ENCODE measurements around the gene STARD7.

- no peak for TF ChIP-seq IRF5 (IDR thresholded peaks at IDR 0.05; ENCODE audit: borderline replicate concordance)
- TF ChIP-seq POLR2AphosphoS2 (IDR thresholded peaks at IDR 0.05; ENCODE audit: low read depth, low read length): no peak
- no peak for TF ChIP-seq POLR2A (IDR thresholded peaks at IDR 0.05; ENCODE audit: low read depth, low read length)
- TF ChIP-seq CTCF (IDR thresholded peaks at IDR 0.05 in 2 of 3, conservative IDR thresholded peaks at IDR 0.05 in 1 of 3; ENCODE audit: control insufficient read depth in 2 of 3, extremely low read depth in 1 of 3, insufficient read depth in 1 of 3, low read depth in 3 of 3, low read length in 3 of 3): no peak
- TF ChIP-seq, protein P1, sequence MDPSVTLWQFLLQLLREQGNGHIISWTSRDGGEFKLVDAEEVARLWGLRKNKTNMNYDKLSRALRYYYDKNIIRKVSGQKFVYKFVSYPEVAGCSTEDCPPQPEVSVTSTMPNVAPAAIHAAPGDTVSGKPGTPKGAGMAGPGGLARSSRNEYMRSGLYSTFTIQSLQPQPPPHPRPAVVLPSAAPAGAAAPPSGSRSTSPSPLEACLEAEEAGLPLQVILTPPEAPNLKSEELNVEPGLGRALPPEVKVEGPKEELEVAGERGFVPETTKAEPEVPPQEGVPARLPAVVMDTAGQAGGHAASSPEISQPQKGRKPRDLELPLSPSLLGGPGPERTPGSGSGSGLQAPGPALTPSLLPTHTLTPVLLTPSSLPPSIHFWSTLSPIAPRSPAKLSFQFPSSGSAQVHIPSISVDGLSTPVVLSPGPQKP (IDR thresholded peaks at IDR 0.05; ENCODE audit: low read depth, low read length): no peak
These were observed 2.7 kb downstream of the STARD7 start for GRCh38 chr2:96205888-96206287.

Data from GM12878 (cell line).